Heart left ventricle (tissue), 13 donors: ENCODE data around the gene TRPV4.

Experiments
- POLR2A ChIP-seq, 2 donors: fragments of 450-650 bp; IDR thresholded peaks; one replicate each; pipeline ENCODE4 v1.6.1; 2017; ENCODE audit warnings: antibody characterized with exemption in 2 of 2, mild to moderate bottlenecking in 2 of 2, moderate library complexity in 2 of 2
- TF ChIP-seq, protein P1 (sequence below), 12 donors: fragments of 200-600 bp; sonication (generic) in 4 of 12; IDR thresholded peaks; one replicate each; pipeline versions ENCODE4 v1.5.0 to v1.8.0; 2018 to 2022; ENCODE audit warnings: antibody characterized with exemption in 12 of 12, mild to moderate bottlenecking in 5 of 12
- donor health status: ischemic (EF 13 %, LVEDD 7.1; RV severe dilation, severe dysfunction).
- donor health status: DM: no; HTN: yes; CAD: no.
- donor health status: DM: no; HTN: no; CAD: no.
- donor health status: ischemic (EF 25% LVEDD 6.9; RV normal size, moderate dysfunction).
- donor health status: ischemic (EF 25% LVEDD 5.7; RV mildly dilated, moderate dysfunction).
- donor health status: ischemic (EF 35%, LVEDD 5.7; RV mildly dilated, moderate dysfunction).
- donor health status: nonischemic (EF 11% LVEDD 7.7; RV severe dilation, severe dysfunction).
- donor health status: DM: yes; HTN: yes; CAD: no.
- donor health status: PGD.
- donor health status: ischemic (EF 29% LVEDD 5.4; RV normal size, mild dysfunction).
- donor health status: nonischemic (EF 23%, LVEDD 6.1; RV moderate dilation, normal function).

DNA sequence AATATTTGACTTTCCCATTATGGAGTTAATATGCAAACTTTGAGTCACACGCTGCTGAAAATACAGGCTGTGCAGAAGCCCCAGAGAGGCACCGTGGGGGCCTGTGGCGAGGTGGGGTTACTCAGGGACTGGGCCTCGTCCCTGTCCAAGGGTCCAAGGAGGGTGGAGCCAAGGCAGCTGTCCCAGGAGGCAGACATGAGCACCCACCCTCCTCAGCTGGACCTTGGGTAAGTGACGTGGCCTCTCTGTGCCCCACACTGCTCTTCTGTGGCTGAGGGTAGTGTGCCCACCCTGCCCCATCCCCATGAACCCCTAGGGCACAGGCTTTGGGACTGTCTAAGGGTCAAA is 80.2 kb downstream of the TRPV4 start:
- TF ChIP-seq, protein P1, sequence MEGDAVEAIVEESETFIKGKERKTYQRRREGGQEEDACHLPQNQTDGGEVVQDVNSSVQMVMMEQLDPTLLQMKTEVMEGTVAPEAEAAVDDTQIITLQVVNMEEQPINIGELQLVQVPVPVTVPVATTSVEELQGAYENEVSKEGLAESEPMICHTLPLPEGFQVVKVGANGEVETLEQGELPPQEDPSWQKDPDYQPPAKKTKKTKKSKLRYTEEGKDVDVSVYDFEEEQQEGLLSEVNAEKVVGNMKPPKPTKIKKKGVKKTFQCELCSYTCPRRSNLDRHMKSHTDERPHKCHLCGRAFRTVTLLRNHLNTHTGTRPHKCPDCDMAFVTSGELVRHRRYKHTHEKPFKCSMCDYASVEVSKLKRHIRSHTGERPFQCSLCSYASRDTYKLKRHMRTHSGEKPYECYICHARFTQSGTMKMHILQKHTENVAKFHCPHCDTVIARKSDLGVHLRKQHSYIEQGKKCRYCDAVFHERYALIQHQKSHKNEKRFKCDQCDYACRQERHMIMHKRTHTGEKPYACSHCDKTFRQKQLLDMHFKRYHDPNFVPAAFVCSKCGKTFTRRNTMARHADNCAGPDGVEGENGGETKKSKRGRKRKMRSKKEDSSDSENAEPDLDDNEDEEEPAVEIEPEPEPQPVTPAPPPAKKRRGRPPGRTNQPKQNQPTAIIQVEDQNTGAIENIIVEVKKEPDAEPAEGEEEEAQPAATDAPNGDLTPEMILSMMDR (IDR thresholded peaks at IDR 0.05) = no peak
- no peak for TF ChIP-seq POLR2A (IDR thresholded peaks at IDR 0.05)
